ENCODE data around the gene RPS6KA2.
A peak's percentile ranks its signal among the peaks of the same experiment; 100 is the strongest.

The RPS6KA2 gene

GRCh38 chr6:166497087-166497899 is 129.8 kb downstream of the RPS6KA2 start:
- DNase-seq, result no peak

- DNase-seq, result no peak
Measured at GRCh38 chr6:166496460-166496859, 130.6 kb downstream of the RPS6KA2 start.

- no peak for DNase-seq
Measured at GRCh38 chr6:166495487-166496314, 131.3 kb downstream of the RPS6KA2 start.

- peak; percentile 70 for DNase-seq
Measured at GRCh38 chr6:166494757-166495486, 132.1 kb downstream of the RPS6KA2 start.

- no peak for DNase-seq
Measured at GRCh38 chr6:166494101-166494441, 133.0 kb downstream of the RPS6KA2 start.

- no peak for DNase-seq
Measured at GRCh38 chr6:166493427-166494100, 133.5 kb downstream of the RPS6KA2 start.

- DNase-seq, result peak; percentile 32
Measured at GRCh38 chr6:166492092-166492741, 134.8 kb downstream of the RPS6KA2 start.

GRCh38 chr6:166490671-166491500 is 136.2 kb downstream of the RPS6KA2 start:
- DNase-seq, result peak; percentile 80

GRCh38 chr6:166489301-166490155 is 137.5 kb downstream of the RPS6KA2 start:
- DNase-seq, result no peak

GRCh38 chr6:166488701-166489100 is 138.3 kb downstream of the RPS6KA2 start:
- DNase-seq, result no peak

- peak; percentile 44 for DNase-seq
Measured at GRCh38 chr6:166488076-166488685, 138.9 kb downstream of the RPS6KA2 start.

- DNase-seq, result no peak
Measured at GRCh38 chr6:166487148-166487547, 139.9 kb downstream of the RPS6KA2 start.

- no peak for DNase-seq
Measured at GRCh38 chr6:166486536-166486880, 140.5 kb downstream of the RPS6KA2 start.

- no peak for DNase-seq
Measured at GRCh38 chr6:166485651-166486535, 141.2 kb downstream of the RPS6KA2 start.

- no peak for DNase-seq
Measured at GRCh38 chr6:166484863-166485262, 142.2 kb downstream of the RPS6KA2 start.

GRCh38 chr6:166483573-166484250 is 143.3 kb downstream of the RPS6KA2 start:
- no peak for DNase-seq

- DNase-seq, result no peak
Measured at GRCh38 chr6:166483026-166483425, 144.0 kb downstream of the RPS6KA2 start.

Measured in eye (tissue), 1 donor.